ENCODE measurements around the gene CCAR1.

GRCh38 chr10:68829952-68830351 is 108.9 kb downstream of the CCAR1 start:
- no peak for TF ChIP-seq NPAS2 (CRISPR knock-in tag; IDR thresholded peaks at IDR 0.05; ENCODE audit: borderline replicate concordance)
- TF ChIP-seq POLR2A (IDR thresholded peaks at IDR 0.05; ENCODE audit: low read length) = no peak
- no peak for TF ChIP-seq CTCF (IDR thresholded peaks at IDR 0.05)

All from A549 (cell line).